Left colon (tissue), 2 donors: ENCODE measurements around the gene MTHFD1L. TPM values are rescaled to one million over a fixed set of nuclear protein-coding genes. Genes with fewer than 3 reads are reported as not detected.

Experiments used
- ATAC-seq: fragments of 200-7000 bp; cut with Tn5 transposase; one replicate; pipeline ENCODE4 v1.9.1; 2020; ENCODE audit warnings: mild to moderate bottlenecking, moderate library complexity
- DNase-seq, 2 donors: peaks; one replicate each; pipeline ENCODE4 v3.0.0-alpha.2; 2020
- intact Hi-C, 2 donors: fragments of 100-400 bp; cut with DNase I in 1 of 2; cut with micrococcal nuclease in 1 of 2; formaldehyde crosslinking; loops; one replicate each; pipeline versions ENCODE4 v1.11.2 to v1.14.0; 2022; cut with DNase I, micrococcal nuclease
- total RNA-seq, 2 donors: library from RNA; stranded (reverse); fragmentation: NEBNext Ultra II Directional; extraction: Animal tissue kit (Norgen Biotek cat#: 25700); gene quantifications; one replicate each; pipeline ENCODE4 v1.2.1, GENCODE V29; 2021
- donor health status: DM: no; HTN: no; CAD: no.
- donor health status: DM: yes; HTN: yes; CAD: no.

The MTHFD1L gene
- total RNA-seq, 2 donors from 2014 or later: 5.1 to 10.9 TPM

GRCh38 chr6:150967910-150968309 lies 102.4 kb downstream of the MTHFD1L start:
- intact Hi-C loops: no loop called here
- no peak for DNase-seq
- ATAC-seq: no peak

- DNase-seq (no peak), ATAC-seq (no peak)
- intact Hi-C loops: no loop called here
These were observed 104.4 kb downstream of the MTHFD1L start for GRCh38 chr6:150969901-150970300.

DNA sequence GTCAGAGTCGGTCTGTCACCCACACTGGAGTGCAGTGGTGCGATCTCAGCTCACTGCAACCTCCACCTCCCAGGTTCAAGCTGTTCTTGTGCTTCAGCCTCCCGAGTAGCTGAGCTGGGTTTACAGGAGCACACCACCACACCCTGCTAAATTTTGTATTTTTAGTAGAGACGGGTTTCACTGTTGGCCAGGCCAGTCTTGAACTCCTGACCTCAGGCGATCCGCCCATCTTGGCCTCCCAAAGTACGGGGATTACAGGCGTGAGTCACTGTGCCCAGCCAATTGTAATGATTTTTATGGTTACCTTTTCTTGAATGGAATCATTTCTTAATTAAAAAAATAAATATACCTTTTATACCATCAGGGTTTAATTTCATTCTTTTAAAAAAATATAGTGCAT lies 105.7 kb downstream of the MTHFD1L start:
- DNase-seq (no peak), ATAC-seq (no peak)
- intact Hi-C loops: no loop called here

DNA sequence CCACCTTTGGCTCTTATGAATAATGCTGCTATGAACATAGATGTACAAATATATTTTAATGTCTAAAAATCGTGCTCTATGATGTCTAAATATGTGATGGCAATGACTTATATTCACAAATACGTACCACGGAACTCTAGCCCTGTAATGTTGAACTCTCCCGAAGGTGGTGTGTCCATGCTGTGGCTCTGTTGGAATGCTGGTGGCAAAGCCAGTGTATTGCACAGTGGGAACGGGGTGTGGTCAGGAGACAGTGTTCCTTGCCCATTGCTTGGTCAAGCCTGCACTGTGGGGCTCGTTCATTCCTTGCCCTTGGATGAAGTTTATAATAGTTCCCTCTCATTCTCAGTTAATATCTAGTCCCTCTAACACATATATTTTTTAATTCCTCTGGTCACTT lies 109.6 kb downstream of the MTHFD1L start:
- intact Hi-C loops: no loop called here
- no peak for ATAC-seq
- DNase-seq: no peak

- intact Hi-C loops: no loop called here
- DNase-seq (no peak), ATAC-seq (no peak)
These were observed 111.8 kb downstream of the MTHFD1L start for GRCh38 chr6:150977281-150977680.

- intact Hi-C loops: no loop called here
- DNase-seq (no peak), ATAC-seq (no peak)
These were observed 113.1 kb downstream of the MTHFD1L start for GRCh38 chr6:150978624-150979023.

- intact Hi-C loops: no loop called here
- DNase-seq: no peak
- no peak for ATAC-seq
These were observed 114.4 kb downstream of the MTHFD1L start for GRCh38 chr6:150979826-150980350.

GRCh38 chr6:150981095-150981494 lies 115.6 kb downstream of the MTHFD1L start:
- DNase-seq: no peak
- intact Hi-C loops: no loop called here
- no peak for ATAC-seq

DNA sequence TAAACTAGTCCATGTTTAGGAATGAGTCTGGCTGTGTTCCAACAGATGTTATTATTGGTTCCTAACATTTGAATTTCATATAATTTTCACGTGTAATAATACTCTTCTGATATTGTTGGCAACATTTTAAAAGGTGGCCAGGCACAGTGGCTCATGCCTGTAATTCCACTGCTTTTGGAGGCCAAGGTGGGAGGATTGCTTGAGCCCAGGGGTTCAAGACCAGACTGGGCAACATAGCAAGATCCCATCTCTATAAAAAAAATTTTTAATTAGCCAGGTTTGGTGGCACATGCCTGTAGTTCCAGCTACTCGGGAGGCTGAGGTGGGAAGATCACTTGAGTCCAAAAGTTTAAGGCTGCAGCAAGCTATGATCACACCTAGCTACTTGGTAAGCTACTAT lies 116.2 kb downstream of the MTHFD1L start:
- intact Hi-C loops: no loop called here
- DNase-seq: no peak
- no peak for ATAC-seq

- intact Hi-C loops: no loop called here
- DNase-seq (no peak), ATAC-seq (no peak)
These were observed 121.9 kb downstream of the MTHFD1L start for GRCh38 chr6:150987371-150987828.

DNA sequence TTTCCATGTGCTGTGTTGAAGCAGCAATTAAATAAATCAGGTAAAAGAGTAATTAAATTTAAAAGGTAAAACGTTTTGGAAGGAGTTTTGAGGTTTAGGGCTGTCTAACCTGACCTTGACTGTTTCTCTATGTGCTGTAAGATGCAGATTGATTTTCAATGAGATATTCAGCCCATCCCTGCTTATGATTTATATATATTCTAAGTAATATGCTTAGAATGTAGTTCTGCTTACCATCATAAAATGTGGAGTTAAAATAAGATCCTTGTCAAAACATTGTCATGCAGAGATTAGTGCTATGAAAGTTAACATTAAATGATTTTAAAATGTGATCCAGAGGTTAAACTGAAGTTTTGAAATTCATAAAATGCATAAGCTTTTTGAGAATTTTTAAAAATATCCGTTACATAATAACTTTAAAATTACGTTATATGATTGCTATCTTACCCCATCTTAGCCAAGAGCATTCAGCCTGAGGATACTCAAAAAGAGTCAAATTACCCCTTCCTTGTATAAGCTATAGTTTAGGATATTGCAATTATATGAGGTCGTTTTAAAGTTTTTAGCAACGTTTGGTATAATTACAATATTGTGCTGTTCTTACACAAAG lies 122.5 kb downstream of the MTHFD1L start:
- intact Hi-C loops: no loop called here
- ATAC-seq (no peak), DNase-seq (no peak)

GRCh38 chr6:150991487-150991886 lies 126.0 kb downstream of the MTHFD1L start:
- ATAC-seq (no peak), DNase-seq (no peak)
- intact Hi-C loops: no loop called here

DNA sequence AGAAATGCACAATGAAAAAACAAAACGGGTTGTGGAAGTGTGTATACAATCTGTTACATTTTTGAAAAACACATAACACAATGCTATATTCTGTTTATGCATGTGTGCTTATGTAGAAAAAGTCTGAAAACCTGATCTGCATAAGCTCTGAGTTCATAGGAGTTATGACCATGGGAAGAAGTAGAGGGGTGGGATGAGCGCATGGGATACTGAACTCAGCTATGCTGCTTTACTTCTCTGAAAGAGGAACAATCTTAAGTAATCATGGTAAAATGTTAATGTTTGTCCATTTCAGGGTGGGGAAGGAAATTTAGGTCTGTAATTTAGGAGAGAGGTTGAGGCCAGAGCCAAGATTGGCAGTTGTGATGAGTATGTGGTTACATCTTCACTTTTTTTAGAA lies 126.8 kb downstream of the MTHFD1L start:
- ATAC-seq (no peak), DNase-seq (no peak)
- intact Hi-C loops: no loop called here

DNA sequence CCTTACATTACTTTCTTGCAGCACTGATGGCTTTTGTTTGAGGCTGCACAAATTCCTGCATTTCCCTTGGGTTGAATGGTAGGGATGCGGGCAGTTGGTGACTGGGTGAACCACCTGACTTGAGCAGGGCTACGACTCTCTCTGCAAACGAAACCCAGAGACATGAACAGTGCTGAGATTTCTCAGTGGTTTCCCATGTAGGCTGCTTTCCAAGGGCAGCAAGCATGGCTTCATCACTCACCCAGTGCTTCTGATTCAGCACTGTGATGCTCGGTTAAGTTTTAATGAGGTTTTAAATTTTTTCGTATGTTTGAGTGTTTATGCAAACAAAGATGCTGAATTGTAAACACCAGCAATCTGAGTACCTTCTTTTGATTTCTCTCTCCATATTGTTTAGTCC lies 127.2 kb downstream of the MTHFD1L start:
- DNase-seq (no peak), ATAC-seq (no peak)
- intact Hi-C loops: no loop called here

- ATAC-seq (no peak), DNase-seq (no peak)
- intact Hi-C loops: no loop called here
These were observed 127.8 kb downstream of the MTHFD1L start for GRCh38 chr6:150993253-150993652.

- intact Hi-C loops: no loop called here
These were observed 128.5 kb downstream of the MTHFD1L start for GRCh38 chr6:150994026-150994425.

GRCh38 chr6:150996968-150997367 lies 131.5 kb downstream of the MTHFD1L start:
- DNase-seq (no peak), ATAC-seq (no peak)
- intact Hi-C loops: no loop called here

More at GRCh38 chr6:150994026-150994425, 128.5 kb downstream of the MTHFD1L start:
- ATAC-seq (no peak), DNase-seq (no peak)

DNA sequence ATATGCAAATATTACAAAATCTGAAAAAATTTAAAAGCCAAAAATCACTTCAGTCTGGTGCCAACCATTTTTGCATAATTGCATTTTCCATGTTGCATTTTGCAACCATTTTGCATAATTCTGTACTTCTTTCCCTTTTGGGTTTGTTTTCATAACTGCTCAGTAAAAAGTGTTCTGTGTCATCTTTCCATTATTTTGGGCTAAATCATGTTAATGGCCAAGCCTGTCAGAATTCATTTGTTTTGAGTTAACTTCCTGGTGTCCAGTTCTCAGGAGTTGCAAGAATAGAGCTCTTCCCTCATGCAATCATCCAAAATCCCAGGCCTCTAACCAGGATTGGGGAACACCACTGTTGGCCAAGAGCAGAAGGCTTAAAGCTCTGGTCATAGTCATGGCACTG lies 133.6 kb downstream of the MTHFD1L start:
- intact Hi-C loops: no loop called here
- ATAC-seq (no peak), DNase-seq (no peak)

DNA sequence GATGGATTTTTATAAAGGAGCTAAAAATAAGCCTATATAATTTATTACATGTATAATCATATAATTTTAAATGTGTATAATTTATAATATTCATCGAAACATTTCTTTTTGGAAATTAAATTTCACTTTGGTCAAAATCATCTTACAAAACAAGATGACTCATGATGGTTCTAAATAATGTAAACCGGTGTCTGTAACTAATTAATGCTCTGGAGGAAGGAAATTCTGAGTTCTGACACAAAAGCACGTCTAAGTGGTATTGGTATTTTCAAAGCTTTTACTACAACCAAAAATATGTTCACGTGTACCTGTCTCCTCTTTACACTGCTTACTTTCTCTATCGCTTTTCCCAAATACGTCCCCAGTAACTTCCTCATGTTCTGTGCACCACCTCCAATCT lies 134.1 kb downstream of the MTHFD1L start:
- no peak for ATAC-seq
- intact Hi-C loops: no loop called here
- no peak for DNase-seq

DNA sequence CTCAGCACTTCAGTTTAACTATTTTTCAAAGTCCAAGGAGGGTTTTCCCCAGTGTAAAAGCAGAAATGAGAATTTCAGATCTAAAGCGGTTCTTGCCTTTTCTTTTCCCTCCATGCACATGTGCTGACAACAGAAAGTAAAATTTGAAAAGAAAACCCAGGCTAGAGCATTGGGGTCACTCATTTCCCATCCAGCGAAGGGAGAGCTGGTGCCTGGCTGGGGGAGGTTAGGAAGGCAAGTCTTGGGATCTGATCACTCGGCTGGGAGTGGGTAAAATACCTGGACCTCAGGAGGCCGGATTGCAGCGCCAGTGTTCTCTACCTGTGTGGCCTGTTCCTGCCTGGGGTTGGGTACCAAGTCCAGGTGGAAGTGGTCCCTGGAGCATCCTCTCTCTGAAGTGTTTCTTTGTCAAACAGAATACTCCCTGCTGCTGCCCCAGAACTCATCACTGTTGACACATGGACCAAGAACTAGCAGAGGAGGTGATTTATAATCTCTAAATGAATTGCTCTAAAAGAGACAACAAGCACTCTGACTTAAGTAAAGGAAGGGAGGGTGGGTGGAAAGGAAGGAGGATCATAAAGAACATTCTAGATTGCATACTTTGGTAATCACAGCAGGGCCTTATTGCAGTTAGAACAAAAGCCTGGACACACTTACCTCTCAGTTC lies 136.0 kb downstream of the MTHFD1L start:
- intact Hi-C loops: no loop called here
- ATAC-seq: no peak
- DNase-seq: no peak

GRCh38 chr6:151002057-151002450 lies 136.6 kb downstream of the MTHFD1L start:
- DNase-seq (no peak), ATAC-seq (no peak)
- intact Hi-C loops: no loop called here
